GM12878 (cell line): ENCODE measurements around the gene CATSPERD. TPM values are rescaled to one million over a fixed set of nuclear protein-coding genes. Genes with fewer than 3 reads are reported as not detected.

ENCODE experiments used
- EGR1 ChIP-seq, 2 experiments: IDR thresholded peaks; 1 replicate in 1 of 2; 2 replicates in 1 of 2; pipeline ENCODE4 v1.6.1; 2011 to 2012; ENCODE audit warnings: low read depth in 2 of 2, low read length in 2 of 2, borderline replicate concordance in 1 of 2, mild to moderate bottlenecking in 1 of 2, moderate library complexity in 1 of 2
- IRF4 ChIP-seq: IDR thresholded peaks from 2 replicates; pipeline ENCODE4 v1.6.1; 2011; ENCODE audit warnings: low read depth, low read length
- NFYA ChIP-seq: IDR thresholded peaks from 2 replicates; pipeline ENCODE4 v1.6.1; 2011; ENCODE audit warnings: low read depth, mild to moderate bottlenecking, low read length, improper control_type of control experiment, borderline replicate concordance
- PAX8 ChIP-seq: fragments of 450-650 bp; IDR thresholded peaks from 2 replicates; pipeline ENCODE4 v1.6.1; 2017; ENCODE audit warnings: mild to moderate bottlenecking, moderate library complexity
- PKNOX1 ChIP-seq: fragments of 450-650 bp; IDR thresholded peaks from 2 replicates; pipeline ENCODE4 v1.6.1; 2016; ENCODE audit warnings: mild to moderate bottlenecking
- RUNX3 ChIP-seq: IDR thresholded peaks from 2 replicates; pipeline ENCODE4 v1.6.1; 2012; ENCODE audit warnings: low read length, inconsistent platforms
- SMARCA5 ChIP-seq: fragments of 450-650 bp; IDR thresholded peaks from 2 replicates; pipeline ENCODE4 v1.6.1; 2017; ENCODE audit warnings: mild to moderate bottlenecking
- TBL1XR1 ChIP-seq: IDR thresholded peaks from 2 replicates; pipeline ENCODE4 v1.6.1; 2012; ENCODE audit warnings: low read depth, low read length, improper control_type of control experiment
- polyA plus RNA-seq, 11 experiments: library from polyadenylated mRNA; depleted of rRNA in 4 of 11; unstranded in 6 of 11; stranded (reverse) in 5 of 11; fragments of >200 nt; fragmentation: Nextera tagmentation in 4 of 11; fragmentation: Illumina TruSeq in 1 of 11; extraction: Ambion mirVana in 4 of 11; extraction: Trizol in 1 of 11; gene quantifications; 1 replicate in 1 of 11; 2 replicates in 10 of 11; pipeline versions ENCODE4 v1.2.1 to v1.2.3, GENCODE V29; 2011 to 2016; ENCODE audit warnings: inconsistent platforms in 2 of 11, missing spikeins in 2 of 11, low read depth in 1 of 11
- total RNA-seq, 4 experiments: library from RNA; depleted of rRNA in 3 of 4; stranded (reverse); fragments of >200 nt in 3 of 4; fragmentation: Illumina TruSeq in 1 of 4; extraction: Trizol in 1 of 4; gene quantifications; 2 replicates each; pipeline versions ENCODE4 v1.2.1 to v1.2.3, GENCODE V29; 2013 to 2021
- TF ChIP-seq, protein P1 (sequence below): fragments of 450-650 bp; conservative IDR thresholded peaks from 2 replicates; pipeline ENCODE4 v1.6.1; 2017; ENCODE audit warnings: mild to moderate bottlenecking, moderate library complexity

The CATSPERD gene
- total and polyA plus RNA-seq, 10 of the 15 experiments (the other 5 are each of a cell fraction or from before 2014, with no cell fraction given), result 0.02 to 0.38 (median 0.11) TPM; not detected in 5

DNA sequence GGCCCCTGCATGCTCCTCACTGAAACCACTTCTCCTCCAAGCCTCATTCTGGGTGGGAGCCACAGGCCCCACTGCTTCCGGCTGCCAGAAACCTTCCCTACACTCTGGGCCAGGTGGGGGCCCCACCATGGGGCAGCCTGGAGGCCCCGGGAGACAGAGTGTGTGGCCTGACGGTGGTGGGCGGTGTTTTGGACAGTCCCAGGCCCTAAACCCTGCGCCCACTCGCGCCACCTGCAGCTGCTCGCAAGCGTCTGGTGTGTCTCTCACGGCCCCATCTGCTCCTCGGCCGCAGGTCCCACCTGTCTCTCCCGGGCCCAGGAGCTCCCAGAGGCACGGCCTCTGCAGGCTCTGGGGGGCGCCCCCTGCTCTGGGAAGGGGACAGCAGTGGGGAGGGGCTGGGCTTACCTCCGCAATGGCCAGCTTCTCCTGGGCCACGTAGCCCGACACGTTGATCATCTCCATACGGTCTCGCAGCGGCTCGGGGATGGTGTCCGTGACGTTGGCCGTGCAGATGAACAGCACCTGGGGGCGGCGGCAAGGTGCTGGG lies 24.7 kb upstream of the CATSPERD start (continued):
- TF ChIP-seq PKNOX1 (no peak), NFYA (no peak), IRF4 (no peak), EGR1 (IDR thresholded peaks at IDR 0.05; ENCODE audit: borderline replicate concordance in 1 of 2, low read depth in 2 of 2, low read length in 2 of 2) (no peak), PAX8 (no peak), SMARCA5 (no peak), RUNX3 (no peak; the same call in 1 of the 2 replicates), TBL1XR1 (no peak)
- TF ChIP-seq, protein P1, sequence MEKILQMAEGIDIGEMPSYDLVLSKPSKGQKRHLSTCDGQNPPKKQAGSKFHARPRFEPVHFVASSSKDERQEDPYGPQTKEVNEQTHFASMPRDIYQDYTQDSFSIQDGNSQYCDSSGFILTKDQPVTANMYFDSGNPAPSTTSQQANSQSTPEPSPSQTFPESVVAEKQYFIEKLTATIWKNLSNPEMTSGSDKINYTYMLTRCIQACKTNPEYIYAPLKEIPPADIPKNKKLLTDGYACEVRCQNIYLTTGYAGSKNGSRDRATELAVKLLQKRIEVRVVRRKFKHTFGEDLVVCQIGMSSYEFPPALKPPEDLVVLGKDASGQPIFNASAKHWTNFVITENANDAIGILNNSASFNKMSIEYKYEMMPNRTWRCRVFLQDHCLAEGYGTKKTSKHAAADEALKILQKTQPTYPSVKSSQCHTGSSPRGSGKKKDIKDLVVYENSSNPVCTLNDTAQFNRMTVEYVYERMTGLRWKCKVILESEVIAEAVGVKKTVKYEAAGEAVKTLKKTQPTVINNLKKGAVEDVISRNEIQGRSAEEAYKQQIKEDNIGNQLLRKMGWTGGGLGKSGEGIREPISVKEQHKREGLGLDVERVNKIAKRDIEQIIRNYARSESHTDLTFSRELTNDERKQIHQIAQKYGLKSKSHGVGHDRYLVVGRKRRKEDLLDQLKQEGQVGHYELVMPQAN, result no peak
